Osteoblast (primary cell): ENCODE measurements around the gene BAZ2B. TPM values are rescaled to one million over a fixed set of nuclear protein-coding genes. Genes with fewer than 3 reads are reported as not detected.

ENCODE experiments used
- DNase-seq: peaks from one replicate; pipeline ENCODE4 v3.0.0; 2011; ENCODE audit warnings: low spot score, mixed read lengths; ENCODE audit not compliant: insufficient read length; ENCODE audit errors: missing footprints
- H2AFZ ChIP-seq: 2 replicates; pipeline ENCODE4 v1.6.0; 2011; ENCODE audit warnings: mild to moderate bottlenecking, low read length
- H3K27ac ChIP-seq: 2 replicates; pipeline ENCODE4 v1.5.1; 2011; ENCODE audit warnings: mild to moderate bottlenecking, low read depth, low read length, moderate library complexity
- H3K27me3 ChIP-seq: 2 replicates; pipeline ENCODE4 v1.6.0; 2012; ENCODE audit warnings: mild to moderate bottlenecking, control low read depth, inconsistent platforms, low read length, moderate library complexity; ENCODE audit not compliant: insufficient read depth
- H3K36me3 ChIP-seq: 2 replicates; pipeline ENCODE4 v1.5.1; 2011; ENCODE audit warnings: mild to moderate bottlenecking, low read length, control low read depth, moderate library complexity; ENCODE audit not compliant: insufficient read depth
- H3K4me1 ChIP-seq: 2 replicates; pipeline ENCODE4 v1.5.1; 2011; ENCODE audit warnings: mild to moderate bottlenecking, low read length, control low read depth, moderate library complexity; ENCODE audit not compliant: insufficient read depth
- H3K4me2 ChIP-seq: 2 replicates; pipeline ENCODE4 v1.6.0; 2011; ENCODE audit warnings: mild to moderate bottlenecking, low read length; ENCODE audit not compliant: insufficient read depth
- H3K4me3 ChIP-seq: fragments of 200-600 bp; sonication (generic); 3 replicates; pipeline ENCODE4 v1.5.1; 2012; ENCODE audit warnings: mild to moderate bottlenecking, low read length, inconsistent platforms; ENCODE audit not compliant: insufficient read depth
- H3K79me2 ChIP-seq: 2 replicates; pipeline ENCODE4 v1.6.0; 2012; ENCODE audit warnings: mild to moderate bottlenecking, low read length, control low read depth, inconsistent platforms; ENCODE audit not compliant: insufficient read depth
- H3K9me3 ChIP-seq: 2 replicates; pipeline ENCODE4 v1.5.1; 2011; ENCODE audit warnings: low read depth, low read length, control low read depth
- H4K20me1 ChIP-seq: 2 replicates; pipeline ENCODE4 v1.6.0; 2012; ENCODE audit warnings: mild to moderate bottlenecking, low read length, control low read depth; ENCODE audit not compliant: insufficient read depth
- CTCF ChIP-seq: IDR thresholded peaks from 2 replicates; pipeline ENCODE4 v1.5.1; 2011; ENCODE audit warnings: mild to moderate bottlenecking, low read depth, low read length, moderate library complexity; ENCODE audit errors: extremely low read depth
- total RNA-seq: library from RNA; depleted of rRNA; stranded (reverse); fragments of >200 nt; gene quantifications from 2 replicates; pipeline ENCODE4 v1.2.3, GENCODE V29; 2012

BAZ2B gene
- total RNA-seq, 1 donor, result 59.4 TPM

DNA sequence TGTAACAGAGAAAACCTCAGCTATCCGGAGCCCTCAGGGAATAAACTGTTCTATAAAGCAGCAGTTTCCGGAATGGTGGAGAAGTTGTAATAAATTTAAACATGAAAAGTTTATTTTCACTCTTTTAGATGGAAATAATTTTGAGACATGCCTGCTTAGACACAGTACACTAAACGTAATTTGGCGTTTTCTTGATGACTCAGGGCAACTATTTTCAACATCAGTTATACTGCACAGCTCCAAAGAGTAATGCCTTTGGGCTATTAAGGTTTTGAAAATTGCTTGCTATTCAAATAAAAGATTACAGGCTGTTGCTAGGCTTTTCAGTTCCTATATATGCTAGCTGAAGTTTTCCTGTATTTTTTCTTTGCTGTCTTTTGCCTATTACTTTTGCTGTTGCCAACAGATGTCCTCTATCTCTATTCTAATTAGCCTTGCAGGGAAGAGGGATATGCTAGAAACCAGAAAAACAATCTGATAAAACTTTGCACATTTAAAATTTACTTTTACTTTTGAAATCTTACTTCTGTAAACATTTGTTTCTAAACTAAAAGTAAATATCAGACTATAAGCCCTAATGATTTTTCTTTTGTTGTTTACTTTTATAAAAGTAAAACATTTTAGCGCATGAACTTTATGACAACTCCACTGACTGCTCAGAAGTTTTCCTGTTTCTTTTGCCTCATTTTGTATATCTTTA is 216.5 kb downstream of the BAZ2B start:
- no peaks in the 10 kb centered on the region for H4K20me1 ChIP-seq
- no peaks in the 10 kb centered on the region for H3K27me3 ChIP-seq
- H3K9me3 ChIP-seq, result no peaks in the 10 kb centered on the region
- no peak overlapping the region for H2AFZ ChIP-seq
- H3K27ac ChIP-seq, result no peak overlapping the region
- no peak for TF ChIP-seq CTCF
- no peak overlapping the region for H3K4me2 ChIP-seq
- no peaks in the 10 kb centered on the region for H3K79me2 ChIP-seq
- DNase-seq, result peak; percentile 34
- no peak overlapping the region for H3K4me3 ChIP-seq
- no peaks in the 10 kb centered on the region for H3K36me3 ChIP-seq
- no peaks in the 10 kb centered on the region for H3K4me1 ChIP-seq

DNA sequence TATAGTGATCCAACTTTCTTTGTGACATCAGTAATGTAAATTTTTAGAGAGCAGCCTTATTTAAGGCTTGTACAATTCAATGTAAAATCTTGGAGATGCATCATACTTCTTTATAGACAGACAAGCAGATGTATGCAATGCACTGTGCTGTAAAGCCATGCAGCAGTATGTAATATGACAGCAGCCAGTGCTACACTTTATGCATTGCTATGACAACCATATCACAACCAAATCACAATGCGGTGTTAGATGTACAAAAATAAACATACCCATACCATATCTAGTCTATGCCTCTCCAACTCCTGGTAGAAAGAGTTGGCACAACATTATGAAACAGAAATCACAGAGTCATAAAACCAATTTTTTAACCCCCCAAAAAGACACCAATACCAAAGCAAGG is 219.5 kb downstream of the BAZ2B start:
- no peak for DNase-seq
- no peaks in the 10 kb centered on the region for H3K36me3 ChIP-seq
- H3K27me3 ChIP-seq, result no peaks in the 10 kb centered on the region
- no peaks in the 10 kb centered on the region for H4K20me1 ChIP-seq
- no peak overlapping the region for H3K27ac ChIP-seq
- H3K9me3 ChIP-seq, result no peaks in the 10 kb centered on the region
- no peak overlapping the region for H3K4me3 ChIP-seq
- H2AFZ ChIP-seq, result no peak overlapping the region
- no peak overlapping the region for H3K4me2 ChIP-seq
- H3K79me2 ChIP-seq, result no peaks in the 10 kb centered on the region
- no peaks in the 10 kb centered on the region for H3K4me1 ChIP-seq
- TF ChIP-seq CTCF, result no peak

GRCh38 chr2:159382447-159383028 is 233.8 kb downstream of the BAZ2B start:
- TF ChIP-seq CTCF, result no peak
- DNase-seq, result no peak
- no peak overlapping the region for H3K4me2 ChIP-seq
- H3K9me3 ChIP-seq, result no peaks in the 10 kb centered on the region
- no peak overlapping the region for H3K27ac ChIP-seq
- no peak overlapping the region for H3K4me3 ChIP-seq
- H3K79me2 ChIP-seq, result no peaks in the 10 kb centered on the region
- peaks cover 6% of the 10 kb centered on the region for H3K36me3 ChIP-seq
- H3K4me1 ChIP-seq, result no peaks in the 10 kb centered on the region
- no peaks in the 10 kb centered on the region for H4K20me1 ChIP-seq
- no peak overlapping the region for H2AFZ ChIP-seq
- H3K27me3 ChIP-seq, result no peaks in the 10 kb centered on the region

- no peaks in the 10 kb centered on the region for H3K79me2 ChIP-seq
- no peak for TF ChIP-seq CTCF
- no peaks in the 10 kb centered on the region for H3K9me3 ChIP-seq
- H3K4me1 ChIP-seq, result no peaks in the 10 kb centered on the region
- no peaks in the 10 kb centered on the region for H3K27me3 ChIP-seq
- H2AFZ ChIP-seq, result no peak overlapping the region
- no peak overlapping the region for H3K4me2 ChIP-seq
- no peaks in the 10 kb centered on the region for H4K20me1 ChIP-seq
- no peak overlapping the region for H3K4me3 ChIP-seq
- H3K36me3 ChIP-seq, result peaks cover 6% of the 10 kb centered on the region
- H3K27ac ChIP-seq, result no peak overlapping the region
- no peak for DNase-seq
These were observed 234.8 kb downstream of the BAZ2B start for GRCh38 chr2:159381574-159381973.
